22Rv1 (cell line): ENCODE measurements around the gene NPIPB12.
"Not testable (repeated sequence)": the region's sequence is repeated elsewhere in the genome, so short reads cannot be mapped to it uniquely, and the experiment has no call there.

Source experiments
- CTCF ChIP-seq: fragments of 450-650 bp; IDR thresholded peaks from 2 replicates; pipeline ENCODE4 v1.5.1; 2017; ENCODE audit warnings: mild to moderate bottlenecking
- ZFX ChIP-seq: fragments of 450-650 bp; IDR thresholded peaks from 2 replicates; pipeline ENCODE4 v1.6.1; 2017; ENCODE audit warnings: antibody characterized with exemption, borderline replicate concordance

- TF ChIP-seq CTCF, ZFX: not testable (repeated sequence)
Observed at GRCh38 chr16:29465985-29466824, 40.0 kb downstream of the NPIPB12 start.
